OCI-LY7 (cell line): ENCODE data around the gene CLMP. TPM values are rescaled to one million over a fixed set of nuclear protein-coding genes. Genes with fewer than 3 reads are reported as not detected.
"Not testable (repeated sequence)": the region's sequence is repeated elsewhere in the genome, so short reads cannot be mapped to it uniquely, and the experiment has no call there.

ENCODE experiments used
- BruUV-seq: library from RNA; stranded (reverse); fragments of 400-500 nt; replicated peaks from 2 replicates; lab custom pipeline; 2021; lab: Mats Ljungman, UMichigan
- CTCF ChIA-PET: fragments of 300-600 bp; sonication (Branson Sonifier 250); formaldehyde crosslinking; loops from one replicate; lab custom pipeline; 2022; ENCODE audit warnings: antibody characterized with exemption; ENCODE audit not compliant: unreplicated experiment; lab: Charles Lee
- POLR2A ChIA-PET: fragments of 300-600 bp; sonication (Branson Sonifier 250); formaldehyde crosslinking; loops from one replicate; lab custom pipeline; 2022; ENCODE audit warnings: antibody characterized with exemption; lab: Charles Lee
- DNase-seq: peaks from one replicate; pipeline ENCODE4 v3.0.0-alpha.2; 2015; ENCODE audit warnings: low spot score
- H2AFZ ChIP-seq: fragments of 200-600 bp; sonication (generic), shearing (Covaris generic); 2 replicates; pipeline ENCODE4 v1.6.1; 2014; ENCODE audit warnings: mild to moderate bottlenecking, antibody characterized with exemption, low read length, moderate library complexity
- H3K27ac ChIP-seq: fragments of 200-600 bp; sonication (generic); 2 replicates; pipeline ENCODE4 v1.5.1; 2014; ENCODE audit warnings: mixed run types, low read depth, mild to moderate bottlenecking, moderate library complexity, low read length, inconsistent platforms; ENCODE audit not compliant: poor library complexity, severe bottlenecking
- H3K36me3 ChIP-seq: fragments of 200-600 bp; sonication (generic); 2 replicates; pipeline ENCODE4 v1.6.1; 2014; ENCODE audit warnings: mild to moderate bottlenecking, antibody characterized with exemption, low read length, moderate library complexity, mixed read lengths; ENCODE audit not compliant: insufficient read depth
- H3K4me1 ChIP-seq: fragments of 200-600 bp; sonication (generic); 2 replicates; pipeline ENCODE4 v1.5.1; 2014; ENCODE audit warnings: mild to moderate bottlenecking, low read length; ENCODE audit not compliant: insufficient read depth, poor library complexity, severe bottlenecking
- H3K4me2 ChIP-seq: fragments of 200-600 bp; sonication (generic); 2 replicates; pipeline ENCODE4 v1.6.1; 2014; ENCODE audit warnings: mild to moderate bottlenecking, low read length
- H3K4me3 ChIP-seq: fragments of 200-600 bp; sonication (generic); 2 replicates; pipeline ENCODE4 v1.5.1; 2014; ENCODE audit warnings: mild to moderate bottlenecking, low read depth, low read length; ENCODE audit not compliant: poor library complexity, severe bottlenecking
- H3K79me2 ChIP-seq: fragments of 200-600 bp; sonication (generic); 2 replicates; pipeline ENCODE4 v1.6.1; 2016; ENCODE audit warnings: low read depth, mild to moderate bottlenecking, low read length, moderate library complexity, mixed read lengths; ENCODE audit not compliant: insufficient read depth
- H3K9me2 ChIP-seq: fragments of 200-600 bp; sonication (generic); 2 replicates; pipeline ENCODE4 v1.6.1; 2016; ENCODE audit warnings: mild to moderate bottlenecking, low read length, mixed read lengths; ENCODE audit not compliant: insufficient read depth
- H3K9me3 ChIP-seq: fragments of 200-600 bp; sonication (generic); 2 replicates; pipeline ENCODE4 v1.6.1; 2014; ENCODE audit warnings: mild to moderate bottlenecking, mixed run types, low read length, mixed read lengths
- H4K20me1 ChIP-seq: fragments of 200-600 bp; sonication (generic); 2 replicates; pipeline ENCODE4 v1.6.1; 2014; ENCODE audit warnings: mild to moderate bottlenecking, antibody characterized with exemption, low read length, moderate library complexity, mixed read lengths; ENCODE audit not compliant: insufficient read depth
- EZH2phosphoT487 ChIP-seq: fragments of 200-600 bp; sonication (generic); IDR thresholded peaks from 2 replicates; pipeline ENCODE4 v1.6.1; 2018; ENCODE audit warnings: low read depth, borderline replicate concordance, mild to moderate bottlenecking, mixed run types, antibody characterized with exemption, low read length, moderate library complexity, mixed read lengths
- intact Hi-C: fragments of 100-400 bp; cut with micrococcal nuclease; formaldehyde crosslinking; loops from one replicate; pipeline ENCODE4 v1.10.0; 2022; ENCODE audit not compliant: unreplicated experiment
- total RNA-seq, 2 experiments: library from RNA; depleted of rRNA in 1 of 2; stranded (reverse); fragments of >200 nt in 1 of 2; shearing (Covaris generic) in 1 of 2; gene quantifications; 2 replicates each; pipeline ENCODE4 v1.2.3, GENCODE V29; 2014 to 2022
- TF ChIP-seq, protein P1 (sequence below): fragments of 200-600 bp; sonication (generic); conservative IDR thresholded peaks from 2 replicates; pipeline ENCODE4 v1.5.1; 2014; ENCODE audit warnings: mild to moderate bottlenecking, antibody characterized with exemption, low read length, moderate library complexity, mixed read lengths

Gene CLMP
- total RNA-seq, 2 experiments from 2014 or later, result not detected

- no peaks in the 10 kb centered on the region for H3K79me2 ChIP-seq
- no peak overlapping the region for H3K4me3 ChIP-seq
- no peaks in the 10 kb centered on the region for H3K9me3 ChIP-seq
- CTCF ChIA-PET, result no interaction called here
- TF ChIP-seq EZH2phosphoT487, result no peak
- TF ChIP-seq, protein P1, sequence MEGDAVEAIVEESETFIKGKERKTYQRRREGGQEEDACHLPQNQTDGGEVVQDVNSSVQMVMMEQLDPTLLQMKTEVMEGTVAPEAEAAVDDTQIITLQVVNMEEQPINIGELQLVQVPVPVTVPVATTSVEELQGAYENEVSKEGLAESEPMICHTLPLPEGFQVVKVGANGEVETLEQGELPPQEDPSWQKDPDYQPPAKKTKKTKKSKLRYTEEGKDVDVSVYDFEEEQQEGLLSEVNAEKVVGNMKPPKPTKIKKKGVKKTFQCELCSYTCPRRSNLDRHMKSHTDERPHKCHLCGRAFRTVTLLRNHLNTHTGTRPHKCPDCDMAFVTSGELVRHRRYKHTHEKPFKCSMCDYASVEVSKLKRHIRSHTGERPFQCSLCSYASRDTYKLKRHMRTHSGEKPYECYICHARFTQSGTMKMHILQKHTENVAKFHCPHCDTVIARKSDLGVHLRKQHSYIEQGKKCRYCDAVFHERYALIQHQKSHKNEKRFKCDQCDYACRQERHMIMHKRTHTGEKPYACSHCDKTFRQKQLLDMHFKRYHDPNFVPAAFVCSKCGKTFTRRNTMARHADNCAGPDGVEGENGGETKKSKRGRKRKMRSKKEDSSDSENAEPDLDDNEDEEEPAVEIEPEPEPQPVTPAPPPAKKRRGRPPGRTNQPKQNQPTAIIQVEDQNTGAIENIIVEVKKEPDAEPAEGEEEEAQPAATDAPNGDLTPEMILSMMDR, result no peak
- no TSS peak for BruUV-seq
- POLR2A ChIA-PET, result no interaction called here
- H3K9me2 ChIP-seq, result no peaks in the 10 kb centered on the region
- no peak overlapping the region for H3K4me2 ChIP-seq
- intact Hi-C loops, result no loop called here
- no peaks in the 10 kb centered on the region for H4K20me1 ChIP-seq
- DNase-seq, result no peak
- H3K36me3 ChIP-seq, result no peaks in the 10 kb centered on the region
- H3K4me1 ChIP-seq, result no peaks in the 10 kb centered on the region
- H2AFZ ChIP-seq, result no peak overlapping the region
- no peak overlapping the region for H3K27ac ChIP-seq
Measured at GRCh38 chr11:123158033-123159003, 36.7 kb downstream of the CLMP start.

DNA sequence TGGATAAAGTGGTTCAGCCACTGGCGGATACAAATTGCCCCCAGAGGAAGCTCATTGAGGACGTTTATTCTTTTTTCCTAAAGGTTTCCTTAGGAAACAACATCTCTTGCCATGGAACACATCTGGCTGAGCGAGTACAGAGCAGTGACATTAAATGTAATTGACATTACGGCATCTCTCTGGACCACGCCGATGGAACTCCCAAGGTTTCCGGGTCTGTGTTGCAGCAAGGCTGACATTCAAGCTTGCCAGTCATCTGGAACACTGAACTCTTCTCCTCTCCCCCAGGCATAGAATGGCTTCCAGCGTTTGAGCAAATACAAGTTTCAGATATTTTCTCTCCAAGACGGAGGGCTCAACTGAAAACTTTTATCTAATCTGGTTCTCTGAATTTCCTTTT is 42.1 kb downstream of the CLMP start:
- DNase-seq, result no peak
- Histone ChIP-seq H3K4me1 (no peaks in the 10 kb centered on the region), H2AFZ (no peak overlapping the region), H3K36me3 (no peaks in the 10 kb centered on the region), H3K4me3 (no peak overlapping the region), H3K4me2 (no peak overlapping the region), H4K20me1 (no peaks in the 10 kb centered on the region), H3K27ac (no peak overlapping the region), H3K79me2 (no peaks in the 10 kb centered on the region), H3K9me2 (no peaks in the 10 kb centered on the region), H3K9me3 (no peaks in the 10 kb centered on the region)
- CTCF ChIA-PET, result no interaction called here
- POLR2A ChIA-PET, result interaction anchor here (0.5 to 0.7 kb wide), 3 partner anchors 62 to 857 kb away, joined by 3 to 5 read pairs (median 4); no protein-coding TSS in a partner anchor
- no TSS peak for BruUV-seq
- no peak for TF ChIP-seq EZH2phosphoT487
- TF ChIP-seq, protein P1, result no peak
- intact Hi-C loops, result no loop called here

- H3K27ac ChIP-seq, H3K79me2 ChIP-seq, DNase-seq, H3K4me1 ChIP-seq, BruUV-seq, H3K36me3 ChIP-seq, H2AFZ ChIP-seq, intact Hi-C loops, H3K9me3 ChIP-seq, CTCF ChIA-PET, H3K4me2 ChIP-seq, H3K9me2 ChIP-seq, H3K4me3 ChIP-seq, H4K20me1 ChIP-seq: not testable (repeated sequence)
- POLR2A ChIA-PET, result interaction anchor here (0.5 to 0.6 kb wide), 2 partner anchors 63 to 297 kb away, joined by 3 to 5 read pairs; no protein-coding TSS in a partner anchor
Measured at GRCh38 chr11:123152346-123152745, 42.7 kb downstream of the CLMP start.
